ENCODE results near the gene RERG. TPM values are rescaled to one million over a fixed set of nuclear protein-coding genes. Genes with fewer than 3 reads are reported as not detected.

The RERG gene
- total and polyA plus RNA-seq, 2 donors (not counting 3 experiments of a cell fraction or from before 2014, with no cell fraction given): not detected

GRCh38 chr12:15244341-15244740 is 23.1 kb upstream of the RERG start:
- H3K36me3 ChIP-seq (ENCODE audit: control insufficient read depth in 2 of 2, extremely low read depth in 1 of 2, insufficient read depth in 2 of 2, low read length in 2 of 2): no peaks in the 10 kb centered on the region
- FAIRE-seq: no peak

More at GRCh38 chr12:15244341-15244740, 23.1 kb upstream of the RERG start:
- H3K9me1 ChIP-seq (replicated peaks; ENCODE audit: control insufficient read depth, extremely low read depth, insufficient read depth, low read length): no peaks in the 10 kb centered on the region
- H3K9ac ChIP-seq (replicated peaks; ENCODE audit: extremely low read depth, insufficient read depth, low read length): no peak overlapping the region
- ChIA-PET CTCF (no interaction called here), POLR2A (no interaction called here)
- H3K4me2 ChIP-seq (ENCODE audit: insufficient read depth, low read length): no peak overlapping the region
- no peaks in the 10 kb centered on the region for H3K79me2 ChIP-seq (ENCODE audit: control insufficient read depth, insufficient read depth, low read length)
- no peaks in the 10 kb centered on the region for H4K20me1 ChIP-seq (replicated peaks; ENCODE audit: control insufficient read depth, extremely low read depth, insufficient read depth, low read length)
- TF ChIP-seq POLR2A (IDR thresholded peaks at IDR 0.05; ENCODE audit: low read depth, low read length) (no peak), GATA2 (IDR thresholded peaks at IDR 0.05; ENCODE audit: insufficient read depth, insufficient read length, low read depth, low read length) (no peak), EZH2 (IDR thresholded peaks at IDR 0.05; ENCODE audit: borderline replicate concordance, low read depth, low read length, severe bottlenecking) (no peak), MYC (IDR thresholded peaks at IDR 0.05; ENCODE audit: low read depth, low read length) (no peak), FOS (IDR thresholded peaks at IDR 0.05; ENCODE audit: borderline replicate concordance, insufficient read depth, low read length) (no peak), JUN (IDR thresholded peaks at IDR 0.05; ENCODE audit: borderline replicate concordance, insufficient read depth, insufficient read length, low read depth) (no peak), POLR2AphosphoS5 (IDR thresholded peaks at IDR 0.05; ENCODE audit: insufficient read depth, low read depth, low read length) (no peak)
- TF ChIP-seq, protein P1, sequence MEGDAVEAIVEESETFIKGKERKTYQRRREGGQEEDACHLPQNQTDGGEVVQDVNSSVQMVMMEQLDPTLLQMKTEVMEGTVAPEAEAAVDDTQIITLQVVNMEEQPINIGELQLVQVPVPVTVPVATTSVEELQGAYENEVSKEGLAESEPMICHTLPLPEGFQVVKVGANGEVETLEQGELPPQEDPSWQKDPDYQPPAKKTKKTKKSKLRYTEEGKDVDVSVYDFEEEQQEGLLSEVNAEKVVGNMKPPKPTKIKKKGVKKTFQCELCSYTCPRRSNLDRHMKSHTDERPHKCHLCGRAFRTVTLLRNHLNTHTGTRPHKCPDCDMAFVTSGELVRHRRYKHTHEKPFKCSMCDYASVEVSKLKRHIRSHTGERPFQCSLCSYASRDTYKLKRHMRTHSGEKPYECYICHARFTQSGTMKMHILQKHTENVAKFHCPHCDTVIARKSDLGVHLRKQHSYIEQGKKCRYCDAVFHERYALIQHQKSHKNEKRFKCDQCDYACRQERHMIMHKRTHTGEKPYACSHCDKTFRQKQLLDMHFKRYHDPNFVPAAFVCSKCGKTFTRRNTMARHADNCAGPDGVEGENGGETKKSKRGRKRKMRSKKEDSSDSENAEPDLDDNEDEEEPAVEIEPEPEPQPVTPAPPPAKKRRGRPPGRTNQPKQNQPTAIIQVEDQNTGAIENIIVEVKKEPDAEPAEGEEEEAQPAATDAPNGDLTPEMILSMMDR (IDR thresholded peaks at IDR 0.05; ENCODE audit: extremely low read depth in 1 of 2, insufficient read depth in 1 of 2, low read depth in 1 of 2, low read length in 2 of 2): no peak
- TF ChIP-seq, protein P2, sequence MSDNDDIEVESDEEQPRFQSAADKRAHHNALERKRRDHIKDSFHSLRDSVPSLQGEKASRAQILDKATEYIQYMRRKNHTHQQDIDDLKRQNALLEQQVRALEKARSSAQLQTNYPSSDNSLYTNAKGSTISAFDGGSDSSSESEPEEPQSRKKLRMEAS (IDR thresholded peaks at IDR 0.05; ENCODE audit: insufficient read depth, insufficient read length): no peak
- H3K27ac ChIP-seq (ENCODE audit: insufficient read depth, low read depth, low read length): no peak overlapping the region
- intact Hi-C loops (cut with micrococcal nuclease) (no loop called here), dilution Hi-C loops (cut with MboI; ENCODE audit: extremely low pct_ligation_motif_present, low sequenced_read_pairs) (no loop called here)
- no peak for DNase-seq (ENCODE audit: low read depth, low spot score)
- H3K27me3 ChIP-seq (ENCODE audit: control insufficient read depth in 2 of 2, insufficient read depth in 2 of 2, low read length in 2 of 2): peaks cover 12 to 15% of the 10 kb centered on the region in 2 experiments
- no peak overlapping the region for H2AFZ ChIP-seq (ENCODE audit: low read depth, low read length)
- no peaks in the 10 kb centered on the region for H3K4me1 ChIP-seq (ENCODE audit: control insufficient read depth, extremely low read depth, insufficient read depth, low read length)
- BruUV-seq (replicated peaks): no TSS peak
- H3K4me3 ChIP-seq (replicated peaks in 1 of 3; ENCODE audit: insufficient read depth in 1 of 3, low read depth in 1 of 3, low read length in 3 of 3): no peak overlapping the region
- no peaks in the 10 kb centered on the region for H3K9me3 ChIP-seq (replicated peaks; ENCODE audit: control insufficient read depth, insufficient read depth, low read length)
